ENCODE measurements around the gene VSIG10L2. TPM values are rescaled to one million over a fixed set of nuclear protein-coding genes. Genes with fewer than 3 reads are reported as not detected.

VSIG10L2 gene
- total RNA-seq, 1 experiment from 2014 or later, result not detected

GRCh38 chr11:125950178-125950490 is 4.3 kb downstream of the VSIG10L2 start:
- Histone ChIP-seq H3K27ac (ENCODE audit: insufficient read length, low read depth, low read length) (no peak overlapping the region), H3K23me2 (ENCODE audit: insufficient read length, low read depth, low read length, poor library complexity, severe bottlenecking) (no peaks in the 10 kb centered on the region), H4K20me1 (ENCODE audit: control insufficient read depth, insufficient read depth, insufficient read length) (no peaks in the 10 kb centered on the region), H3K56ac (ENCODE audit: insufficient read length, low read depth, low read length) (no peak overlapping the region), H3K14ac (ENCODE audit: insufficient read depth, low read length) (no peak overlapping the region), H4K91ac (ENCODE audit: insufficient read length, low read depth, low read length) (no peak overlapping the region), H3K79me1 (ENCODE audit: insufficient read depth, low read depth, low read length, poor library complexity, severe bottlenecking) (no peaks in the 10 kb centered on the region), H2BK120ac (ENCODE audit: low read depth, low read length, poor library complexity, severe bottlenecking) (no peak overlapping the region), H3K9me3 (ENCODE audit: control insufficient read depth, low read depth, low read length) (no peaks in the 10 kb centered on the region), H3K18ac (ENCODE audit: insufficient read length, low read depth, low read length) (no peak overlapping the region), H3K4ac (ENCODE audit: low read depth, low read length) (no peak overlapping the region), H3T11ph (ENCODE audit: low read length) (no peak overlapping the region), H3K27me3 (ENCODE audit: insufficient read depth, low read length) (no peaks in the 10 kb centered on the region), H2BK5ac (ENCODE audit: insufficient read length, low read length) (no peak overlapping the region), H3K9ac (ENCODE audit: extremely low read depth, insufficient read length, low read length) (no peak overlapping the region), H2AFZ (ENCODE audit: low read length) (no peak overlapping the region), H2BK15ac (ENCODE audit: low read depth, low read length) (no peak overlapping the region), H4K5ac (ENCODE audit: insufficient read length, low read depth, low read length) (no peak overlapping the region), H3K23ac (ENCODE audit: insufficient read length, low read depth, low read length) (no peak overlapping the region), H3K79me2 (ENCODE audit: insufficient read depth, low read length) (no peaks in the 10 kb centered on the region), H2BK20ac (ENCODE audit: low read depth, low read length, poor library complexity, severe bottlenecking) (no peak overlapping the region), H3K4me2 (ENCODE audit: insufficient read depth, insufficient read length, low read length) (no peak overlapping the region), H3K4me1 (ENCODE audit: insufficient read depth, low read length) (no peaks in the 10 kb centered on the region), H4K8ac (replicated peaks; ENCODE audit: insufficient read length, low read depth, low read length) (no peak overlapping the region), H2AK5ac (ENCODE audit: insufficient read length, low read length) (no peak overlapping the region), H2BK12ac (ENCODE audit: insufficient read length, low read depth, low read length) (no peak overlapping the region)
- TF ChIP-seq CTCF (conservative IDR thresholded peaks at IDR 0.05), result no peak
- WGBS (ENCODE audit: extremely low coverage, insufficient read length, low lambda C conversion rate), result no CpG with 5 or more reads among the region's 11 CpGs
- H3K9me3 Mint-ChIP-seq, result no peaks in the 10 kb centered on the region
- no peaks in the 10 kb centered on the region for H3K36me3 Mint-ChIP-seq (ENCODE audit: insufficient read depth in 1 of 3, low read depth in 3 of 3)
- peaks cover 8 to 19% of the 10 kb centered on the region in 2 experiments for H3K4me1 Mint-ChIP-seq
- DNase-seq, result no peak
- H3K27me3 Mint-ChIP-seq (ENCODE audit: low read depth), result no peaks in the 10 kb centered on the region; the same call in 1 of the 2 replicates
- no peak overlapping the region for H3K4me3 Mint-ChIP-seq
- peak overlapping the region in 1 of 3 experiments; percentile 83; a peak in 1 of 7 replicates for H3K27ac Mint-ChIP-seq

All from H9 (cell line).